ENCODE measurements around the gene HEPACAM.
"Not testable (repeated sequence)": the region's sequence is repeated elsewhere in the genome, so short reads cannot be mapped to it uniquely, and the experiment has no call there.

The HEPACAM gene

GRCh38 chr11:124935548-124936514 is at the start of gene HEPACAM:
HEPACAM (minus strand) TSS chr11:124936047; CDS start chr11:124936006, 41 bp downstream.
- DNase-seq: no peak

- no peak for DNase-seq
These were observed 48.6 kb upstream of the HEPACAM start for GRCh38 chr11:124984512-124984854.

- no peak for DNase-seq
These were observed 48.0 kb upstream of the HEPACAM start for GRCh38 chr11:124983674-124984511.

GRCh38 chr11:124982043-124982442 is 46.2 kb upstream of the HEPACAM start:
- no peak for DNase-seq

- no peak for DNase-seq
These were observed 42.5 kb upstream of the HEPACAM start for GRCh38 chr11:124978316-124978715.

GRCh38 chr11:124977006-124977405 is 41.2 kb upstream of the HEPACAM start:
- DNase-seq: no peak

GRCh38 chr11:124976531-124976930 is 40.7 kb upstream of the HEPACAM start:
- no peak for DNase-seq

GRCh38 chr11:124971810-124972209 is 36.0 kb upstream of the HEPACAM start:
- DNase-seq: no peak

- DNase-seq: peak; percentile 33
These were observed 35.1 kb upstream of the HEPACAM start for GRCh38 chr11:124970925-124971324.

- not testable (repeated sequence) for DNase-seq
These were observed 32.4 kb upstream of the HEPACAM start for GRCh38 chr11:124968197-124968596.

GRCh38 chr11:124961972-124962609 is 26.2 kb upstream of the HEPACAM start:
- peak; percentile 73 for DNase-seq

- DNase-seq: no peak
These were observed 19.2 kb upstream of the HEPACAM start for GRCh38 chr11:124955035-124955434.

GRCh38 chr11:124954590-124954955 is 18.7 kb upstream of the HEPACAM start:
- DNase-seq: peak; percentile 6

GRCh38 chr11:124953753-124954589 is 18.1 kb upstream of the HEPACAM start, which contains the start of gene CCDC15:
CCDC15 (plus strand) TSS chr11:124954202; CDS start chr11:124954733, 531 bp downstream.
- peak; percentile 99 for DNase-seq

GRCh38 chr11:124951341-124951740 is 15.5 kb upstream of the HEPACAM start:
- no peak for DNase-seq

- DNase-seq: no peak
These were observed 14.9 kb upstream of the HEPACAM start for GRCh38 chr11:124950601-124951330.

- DNase-seq: peak; percentile 66
These were observed 10.9 kb upstream of the HEPACAM start for GRCh38 chr11:124946735-124947141.

- no peak for DNase-seq
These were observed 10.0 kb upstream of the HEPACAM start for GRCh38 chr11:124945826-124946225.

- DNase-seq: no peak
These were observed 8.7 kb upstream of the HEPACAM start for GRCh38 chr11:124944565-124944964.

- DNase-seq: no peak
These were observed 7.9 kb upstream of the HEPACAM start for GRCh38 chr11:124943741-124944140.

- DNase-seq: no peak
These were observed 7.4 kb upstream of the HEPACAM start for GRCh38 chr11:124943254-124943616.

Measured in EL (cell line).